Measurements from ENCODE around the gene PRICKLE4. TPM values are rescaled to one million over a fixed set of nuclear protein-coding genes. Genes with fewer than 3 reads are reported as not detected.

The PRICKLE4 gene
- total and polyA plus RNA-seq, 8 donors: 0.88 to 5.7 (median 1.9) TPM

GRCh38 chr6:41746107-41746506, 34.5 kb upstream of the PRICKLE4 start:
- no peak for TF ChIP-seq CTCF (IDR thresholded peaks at IDR 0.05)
- FAIRE-seq: no peak
- Histone ChIP-seq H3K27ac (no peak overlapping the region), H3K27me3 (no peaks in the 10 kb centered on the region), H3K4me1 (no peaks in the 10 kb centered on the region), H3K9me3 (no peaks in the 10 kb centered on the region), H3K4me3 (no peak overlapping the region), H3K36me3 (no peaks in the 10 kb centered on the region)
- ATAC-seq: no peak
- intact Hi-C loops (cut with DNase I): no loop called here
- 93 to 98% methylated on average over 10 of the region's 10 CpGs for WGBS, 2 donors
- peak in 1 of 6 donors; percentile 8 for DNase-seq

- FAIRE-seq: no peak
- Histone ChIP-seq H3K27me3 (no peaks in the 10 kb centered on the region), H3K4me3 (no peak within 1 kb of the TSS), H3K27ac (no peak within 1 kb of the TSS), H3K9me3 (no peaks in the 10 kb centered on the region), H3K36me3 (no peaks in the 10 kb centered on the region), H3K4me1 (no peaks in the 10 kb centered on the region)
- 55 to 68% methylated on average over 15 of the region's 15 CpGs for WGBS, 2 donors
- TF ChIP-seq CTCF (IDR thresholded peaks at IDR 0.05): no peak
- intact Hi-C loops (cut with DNase I): no loop called here
- ATAC-seq: peak in 2 of 4 donors; percentile 29 to 68
- DNase-seq: peak in 1 of 6 donors; percentile 21
Observed at GRCh38 chr6:41747256-41748101, 33.1 kb upstream of the PRICKLE4 start, which contains the start of gene PGC. TSS of gene PGC (minus strand) at chr6:41747397. CDS start at chr6:41747334, 63 bp downstream.

GRCh38 chr6:41748102-41748477, 32.5 kb upstream of the PRICKLE4 start:
- Histone ChIP-seq H3K36me3 (no peaks in the 10 kb centered on the region), H3K9me3 (no peaks in the 10 kb centered on the region), H3K4me3 (no peak overlapping the region), H3K27ac (no peak overlapping the region), H3K27me3 (no peaks in the 10 kb centered on the region), H3K4me1 (no peaks in the 10 kb centered on the region)
- intact Hi-C loops (cut with DNase I): no loop called here
- FAIRE-seq: no peak
- no peak for TF ChIP-seq CTCF (IDR thresholded peaks at IDR 0.05)
- peak in 1 of 6 donors; percentile 32 for DNase-seq
- 91 to 97% methylated on average over 6 of the region's 6 CpGs for WGBS, 2 donors
- ATAC-seq: peak in 1 of 4 donors; percentile 25

GRCh38 chr6:41748542-41748941, 32.0 kb upstream of the PRICKLE4 start:
- 4 to 17% methylated on average over 3 of the region's 3 CpGs for WGBS, 2 donors

More at GRCh38 chr6:41748542-41748941, 32.0 kb upstream of the PRICKLE4 start:
- Histone ChIP-seq H3K9me3 (no peaks in the 10 kb centered on the region), H3K27me3 (no peaks in the 10 kb centered on the region), H3K4me1 (no peaks in the 10 kb centered on the region), H3K36me3 (no peaks in the 10 kb centered on the region), H3K4me3 (no peak overlapping the region), H3K27ac (no peak overlapping the region)
- DNase-seq (peak in 2 of 6 donors; percentile 9 to 57), ATAC-seq (peak; percentile 26 to 91 (median 51)), FAIRE-seq (no peak)
- TF ChIP-seq CTCF (IDR thresholded peaks at IDR 0.05): no peak
- intact Hi-C loops (cut with DNase I): no loop called here

All from pancreas (tissue), 10 donors.